Fibroblast of the aortic adventitia (primary cell): Measurements from ENCODE around the gene SLC2A4RG. TPM values are rescaled to one million over a fixed set of nuclear protein-coding genes. Genes with fewer than 3 reads are reported as not detected.

ENCODE experiments used
- DNase-seq: peaks from one replicate; pipeline ENCODE4 v3.0.0-alpha.2; 2010; ENCODE audit warnings: low read depth
- H3K4me3 ChIP-seq: 2 replicates; pipeline ENCODE4 v1.5.1; 2011; ENCODE audit warnings: low read depth, mild to moderate bottlenecking, control low read depth, low read length, moderate library complexity
- CTCF ChIP-seq: IDR thresholded peaks from 2 replicates; pipeline ENCODE4 v1.5.1; 2011; ENCODE audit warnings: mild to moderate bottlenecking, low read length, control low read depth, inconsistent platforms; ENCODE audit not compliant: insufficient read depth
- total RNA-seq: library from RNA; depleted of rRNA; stranded (reverse); fragments of >200 nt; gene quantifications from 2 replicates; pipeline ENCODE4 v1.2.3, GENCODE V29; 2012; ENCODE audit warnings: low replicate concordance

SLC2A4RG gene
- total RNA-seq, 1 donor, result 39.2 TPM

GRCh38 chr20:63700199-63701050 lies 39.2 kb upstream of the SLC2A4RG start:
- H3K4me3 ChIP-seq, result no peak overlapping the region
- TF ChIP-seq CTCF, result no peak
- DNase-seq, result no peak

- DNase-seq, result no peak
- TF ChIP-seq CTCF, result no peak
- H3K4me3 ChIP-seq, result no peak overlapping the region
Observed at GRCh38 chr20:63701051-63701328, 38.6 kb upstream of the SLC2A4RG start.

DNA sequence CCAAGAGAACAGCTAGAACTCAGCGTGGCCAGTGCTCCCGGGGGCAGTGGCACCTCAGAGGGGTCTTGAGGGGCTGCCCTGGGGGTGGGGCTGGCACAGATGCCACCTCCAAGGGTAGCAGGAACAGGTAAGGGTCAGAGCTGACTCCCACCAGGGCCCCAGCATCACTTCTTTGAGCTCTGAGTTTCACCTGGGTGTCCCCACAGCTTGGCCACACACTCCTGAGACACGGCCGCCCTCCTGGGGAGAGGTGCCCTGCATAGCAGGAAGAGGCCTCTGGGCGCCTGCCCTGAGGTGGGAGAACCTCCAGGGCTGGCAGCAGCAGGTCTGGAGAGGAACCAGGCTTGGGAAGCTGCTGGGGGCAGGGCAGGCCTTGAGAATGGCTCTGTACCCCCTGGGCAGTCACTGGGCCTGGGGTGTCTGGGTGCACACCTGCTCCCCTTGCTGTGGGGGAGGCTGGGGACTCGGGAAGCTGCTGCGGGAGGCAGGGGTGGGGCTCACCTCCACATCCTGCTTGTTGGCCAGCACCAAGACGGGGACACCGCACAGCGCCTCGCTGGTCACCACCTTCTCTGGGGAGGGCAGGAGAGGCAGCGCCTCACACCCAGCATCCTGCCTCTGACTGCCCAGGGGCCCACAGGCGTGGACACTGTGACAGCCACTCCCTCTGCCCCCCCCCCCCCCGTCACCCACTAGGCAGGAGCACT lies 38.1 kb upstream of the SLC2A4RG start:
- no peak for TF ChIP-seq CTCF
- DNase-seq, result no peak
- no peak overlapping the region for H3K4me3 ChIP-seq

DNA sequence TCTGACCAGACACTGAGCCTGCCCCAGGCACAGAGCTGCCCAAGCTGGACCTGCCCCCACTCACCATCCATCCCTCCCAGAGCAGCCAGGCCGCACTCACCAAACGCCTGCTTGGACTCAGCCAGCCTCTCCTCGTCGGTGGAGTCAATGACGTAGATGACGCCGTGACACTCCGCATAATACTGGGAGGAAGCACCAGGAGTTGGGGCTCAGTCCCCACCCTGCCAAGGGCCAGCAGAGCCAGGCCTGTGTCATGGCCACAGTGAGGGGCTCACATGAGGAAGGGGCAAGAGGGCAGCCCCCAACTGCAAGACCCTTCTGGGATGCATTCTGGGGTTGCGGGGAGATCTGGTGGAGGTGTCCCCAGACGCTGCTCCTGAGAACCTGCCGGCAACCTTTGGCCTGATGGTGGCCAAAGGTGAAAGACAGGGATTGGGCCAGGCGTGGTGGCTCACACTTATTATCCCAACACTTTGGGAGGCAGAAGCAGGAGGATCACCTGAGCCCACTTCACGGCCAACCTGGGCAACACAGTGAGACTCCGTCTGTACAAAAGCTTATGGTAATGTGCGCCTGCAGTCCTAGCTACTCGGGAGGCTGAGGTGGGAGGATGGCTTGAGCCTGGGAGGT lies 37.4 kb upstream of the SLC2A4RG start:
- H3K4me3 ChIP-seq, result no peak overlapping the region
- DNase-seq, result no peak
- no peak for TF ChIP-seq CTCF

GRCh38 chr20:63702751-63703470 lies 36.7 kb upstream of the SLC2A4RG start:
- no peak overlapping the region for H3K4me3 ChIP-seq
- DNase-seq, result no peak
- TF ChIP-seq CTCF, result no peak

DNA sequence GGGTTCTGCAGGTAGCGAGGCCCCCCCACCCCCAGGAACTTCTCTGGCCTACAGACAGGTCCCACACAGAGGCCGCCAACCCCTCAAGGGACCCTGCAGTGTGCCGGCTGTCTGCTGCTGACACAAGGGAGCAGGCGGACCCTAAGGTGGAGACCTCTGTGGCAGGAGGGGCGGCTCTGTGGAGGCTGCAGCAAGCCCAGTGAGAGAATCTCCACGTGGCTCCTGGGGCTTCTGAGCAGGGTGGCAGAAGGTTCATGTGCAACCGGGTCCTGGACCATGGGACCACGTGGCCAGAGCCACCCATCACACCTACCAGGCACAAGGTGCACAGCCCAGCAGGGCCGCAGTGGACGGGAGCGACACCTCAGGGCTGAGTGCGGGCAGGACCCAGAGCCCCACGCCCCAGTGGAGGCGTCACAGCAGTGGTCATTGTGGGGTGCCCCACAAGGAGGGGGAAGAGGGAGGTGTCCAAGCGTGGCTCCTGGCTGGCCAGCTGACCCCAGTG lies 36.1 kb upstream of the SLC2A4RG start:
- DNase-seq, result no peak
- no peak for TF ChIP-seq CTCF
- no peak overlapping the region for H3K4me3 ChIP-seq
